Choroid plexus epithelial cell (primary cell): ENCODE results near the gene NLGN1.
"Not testable (repeated sequence)": the region's sequence is repeated elsewhere in the genome, so short reads cannot be mapped to it uniquely, and the experiment has no call there.

ENCODE experiments used
- DNase-seq: peaks from one replicate; pipeline ENCODE4 v3.0.0-alpha.2; 2010; ENCODE audit warnings: low read depth
- H3K4me3 ChIP-seq: 2 replicates; pipeline ENCODE4 v1.5.1; 2011; ENCODE audit warnings: low read depth, mild to moderate bottlenecking, control low read depth, low read length, moderate library complexity
- TF ChIP-seq, protein P1 (sequence below): conservative IDR thresholded peaks from 2 replicates; pipeline ENCODE4 v1.5.1; 2011; ENCODE audit warnings: low read depth, mild to moderate bottlenecking, control low read depth, inconsistent platforms, low read length, moderate library complexity

The NLGN1 gene

DNA sequence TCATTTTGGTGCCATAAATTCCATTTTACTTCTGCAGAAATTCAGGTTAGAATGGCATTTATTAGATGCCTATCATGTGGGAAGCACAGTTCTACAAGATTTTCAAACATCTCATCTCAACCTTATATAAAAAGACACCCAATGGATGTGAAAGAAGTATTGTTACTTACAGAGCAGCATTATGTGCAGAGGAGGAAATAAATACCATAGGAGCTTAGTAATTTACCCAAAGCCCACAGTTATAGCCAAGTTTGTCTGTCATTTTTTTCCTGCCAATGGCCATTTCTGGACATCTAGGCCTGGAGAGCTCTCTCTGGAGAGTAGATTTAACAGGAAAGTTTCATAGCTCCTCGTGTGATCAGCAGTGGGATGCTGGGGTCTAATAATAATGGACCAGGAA is 802.2 kb downstream of the NLGN1 start:
- no peak overlapping the region for H3K4me3 ChIP-seq
- no peak for DNase-seq
- TF ChIP-seq, protein P1, sequence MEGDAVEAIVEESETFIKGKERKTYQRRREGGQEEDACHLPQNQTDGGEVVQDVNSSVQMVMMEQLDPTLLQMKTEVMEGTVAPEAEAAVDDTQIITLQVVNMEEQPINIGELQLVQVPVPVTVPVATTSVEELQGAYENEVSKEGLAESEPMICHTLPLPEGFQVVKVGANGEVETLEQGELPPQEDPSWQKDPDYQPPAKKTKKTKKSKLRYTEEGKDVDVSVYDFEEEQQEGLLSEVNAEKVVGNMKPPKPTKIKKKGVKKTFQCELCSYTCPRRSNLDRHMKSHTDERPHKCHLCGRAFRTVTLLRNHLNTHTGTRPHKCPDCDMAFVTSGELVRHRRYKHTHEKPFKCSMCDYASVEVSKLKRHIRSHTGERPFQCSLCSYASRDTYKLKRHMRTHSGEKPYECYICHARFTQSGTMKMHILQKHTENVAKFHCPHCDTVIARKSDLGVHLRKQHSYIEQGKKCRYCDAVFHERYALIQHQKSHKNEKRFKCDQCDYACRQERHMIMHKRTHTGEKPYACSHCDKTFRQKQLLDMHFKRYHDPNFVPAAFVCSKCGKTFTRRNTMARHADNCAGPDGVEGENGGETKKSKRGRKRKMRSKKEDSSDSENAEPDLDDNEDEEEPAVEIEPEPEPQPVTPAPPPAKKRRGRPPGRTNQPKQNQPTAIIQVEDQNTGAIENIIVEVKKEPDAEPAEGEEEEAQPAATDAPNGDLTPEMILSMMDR, result no peak

DNA sequence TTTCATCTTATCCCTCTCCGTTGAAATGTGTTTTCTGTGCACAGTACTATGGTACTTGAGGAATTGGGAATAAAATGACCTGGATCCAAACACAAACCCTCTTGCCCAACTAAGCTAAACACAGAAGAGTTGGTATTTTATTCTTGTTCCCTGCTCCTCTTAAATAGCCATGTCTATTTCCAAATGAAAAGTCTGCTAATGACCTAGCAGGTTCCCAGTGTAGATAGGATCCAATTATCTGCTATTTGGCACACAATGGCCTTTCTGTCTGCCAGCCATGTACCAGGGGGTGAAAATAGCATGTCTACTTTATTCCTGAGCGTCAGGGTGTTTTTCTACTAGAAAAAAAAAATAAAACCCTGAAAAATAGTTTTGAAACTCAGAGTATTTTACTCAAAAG is 804.6 kb downstream of the NLGN1 start:
- TF ChIP-seq, protein P1, result no peak
- no peak for DNase-seq
- H3K4me3 ChIP-seq, result no peak overlapping the region

DNA sequence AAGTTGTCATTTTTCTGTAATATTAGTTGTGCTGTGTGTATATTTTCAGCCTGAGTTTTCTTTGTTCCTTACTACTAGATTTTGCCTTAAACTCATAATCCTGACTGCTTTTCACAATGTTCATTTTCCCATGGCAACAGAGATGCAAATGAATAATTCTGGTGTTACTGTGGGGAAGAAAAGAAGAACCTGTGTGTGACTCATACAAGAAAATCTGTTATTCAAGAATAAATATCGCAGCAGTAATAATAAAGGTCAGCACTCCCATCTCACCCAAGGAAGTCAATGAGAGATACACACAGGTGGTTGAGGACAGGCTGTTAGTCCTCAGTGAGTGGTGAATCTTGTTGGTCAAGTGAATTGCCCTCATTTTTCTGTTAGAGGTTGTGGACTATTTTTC is 805.0 kb downstream of the NLGN1 start:
- DNase-seq, result peak; percentile 7
- TF ChIP-seq, protein P1, result no peak
- H3K4me3 ChIP-seq, result no peak overlapping the region

DNA sequence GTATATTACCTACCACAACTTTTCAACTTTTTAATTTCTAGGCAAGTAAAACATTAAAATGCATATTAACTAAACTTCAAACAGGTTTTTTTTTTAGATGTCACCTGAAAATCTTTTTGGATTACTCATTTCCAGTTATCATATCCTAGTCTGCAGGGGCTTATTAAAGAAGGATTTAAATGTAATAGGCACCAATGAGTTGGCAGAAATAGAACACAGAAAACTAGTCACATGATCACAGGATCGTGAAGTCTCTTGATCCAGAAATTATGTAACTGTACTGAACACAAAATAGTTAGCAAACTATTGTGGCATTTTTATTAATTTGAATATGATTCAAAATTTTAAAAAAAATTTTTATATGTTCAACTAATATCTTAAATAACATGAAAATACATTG is 807.2 kb downstream of the NLGN1 start:
- TF ChIP-seq, protein P1, result no peak
- no peak for DNase-seq
- no peak overlapping the region for H3K4me3 ChIP-seq

DNA sequence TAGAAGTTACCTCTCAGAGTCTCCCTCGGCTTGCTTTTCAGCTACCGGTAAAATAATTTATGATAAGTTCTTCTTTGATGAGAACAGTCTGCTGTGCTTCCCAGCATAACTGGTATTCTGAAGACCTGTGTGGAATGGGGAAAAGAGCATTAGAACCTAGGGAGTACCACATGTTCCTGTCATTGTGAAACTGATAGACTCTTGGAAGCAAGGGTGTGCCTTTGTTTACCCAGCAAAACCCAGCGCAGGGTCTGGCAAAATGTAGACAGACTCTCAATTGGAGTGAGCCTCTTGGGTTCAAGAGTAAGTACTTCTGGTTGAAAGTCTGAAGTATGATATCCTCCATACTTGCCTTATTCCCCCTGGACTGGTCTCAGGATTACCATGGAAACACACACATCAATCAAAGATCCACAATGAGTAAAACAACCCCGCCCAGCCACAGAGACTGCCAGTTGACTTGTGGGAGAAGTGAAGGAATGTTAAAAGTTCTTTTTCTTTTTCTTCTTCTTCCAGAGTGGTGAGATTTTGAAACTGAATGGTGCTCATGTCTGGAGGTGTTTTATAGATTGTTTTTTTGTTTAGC is 809.2 kb downstream of the NLGN1 start:
- no peak overlapping the region for H3K4me3 ChIP-seq
- DNase-seq, result no peak
- TF ChIP-seq, protein P1, result no peak

DNA sequence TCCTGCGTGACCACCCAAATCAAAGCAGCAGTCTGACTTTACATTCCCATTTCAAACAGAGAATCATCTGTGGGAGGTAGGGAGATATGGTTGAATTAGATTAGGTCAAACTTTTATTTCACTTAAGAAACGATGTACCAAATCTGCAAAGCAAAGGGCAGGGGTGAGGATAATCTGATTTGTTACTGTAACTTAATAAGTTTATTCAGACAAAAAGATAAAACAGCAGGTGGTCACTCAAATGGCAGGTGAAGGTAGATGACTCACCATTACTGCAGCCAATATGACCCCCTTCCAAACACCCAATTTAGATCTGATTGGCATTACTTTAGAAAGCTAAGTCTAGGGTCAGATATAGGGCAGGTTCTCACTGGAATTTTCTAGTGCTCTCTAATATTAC is 810.6 kb downstream of the NLGN1 start:
- no peak overlapping the region for H3K4me3 ChIP-seq
- DNase-seq, result no peak
- TF ChIP-seq, protein P1, result no peak

DNA sequence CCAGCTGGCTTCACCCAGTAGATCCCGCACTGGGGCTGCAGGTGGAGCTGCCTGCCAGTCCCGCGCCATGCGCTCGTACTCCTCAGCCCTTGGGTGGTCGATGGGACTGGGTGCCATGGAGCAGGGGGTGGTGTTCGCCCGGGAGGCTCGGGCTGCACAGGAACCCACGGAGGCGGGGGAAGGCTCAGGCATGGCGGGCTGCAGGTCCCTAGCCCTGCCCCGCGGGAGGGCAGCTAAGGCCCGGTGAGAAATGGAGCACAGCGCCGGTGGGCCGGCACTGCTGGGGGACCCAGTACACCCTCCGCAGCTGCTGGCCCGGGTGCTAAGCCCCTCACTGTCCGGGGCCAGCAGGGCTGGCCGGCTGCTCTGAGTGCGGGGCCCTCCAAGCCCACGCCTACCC is 814.4 kb downstream of the NLGN1 start:
- not testable (repeated sequence) for H3K4me3 ChIP-seq, DNase-seq
